Keratinocyte (primary cell): Measurements from ENCODE around the gene SNRNP27. TPM values are rescaled to one million over a fixed set of nuclear protein-coding genes. Genes with fewer than 3 reads are reported as not detected.

ENCODE experiments used
- DNase-seq: peaks from one replicate; pipeline ENCODE4 v3.0.0-alpha.2; 2011; ENCODE audit warnings: low read depth, missing footprints, low spot score
- FAIRE-seq: peaks from 2 replicates; lab custom pipeline; 2011; peaks lifted over from hg19 to GRCh38; lab: Jason Lieb, UNC
- H2AFZ ChIP-seq: 2 replicates; pipeline ENCODE4 v1.6.0; 2012; ENCODE audit warnings: low read length, control low read depth, inconsistent platforms; ENCODE audit not compliant: control insufficient read depth
- H3K27ac ChIP-seq: 2 replicates; pipeline ENCODE4 v1.5.1; 2011; ENCODE audit warnings: low read length; ENCODE audit not compliant: control insufficient read depth, insufficient read depth
- H3K27me3 ChIP-seq: 3 replicates; pipeline ENCODE4 v1.6.0; 2011; ENCODE audit warnings: low read length; ENCODE audit not compliant: control insufficient read depth, insufficient read depth; ENCODE audit errors: extremely low read depth
- H3K36me3 ChIP-seq, 2 experiments: 2 replicates in 1 of 2; 3 replicates in 1 of 2; pipeline ENCODE4 v1.5.1; 2011; ENCODE audit warnings: low read length in 2 of 2, mild to moderate bottlenecking in 1 of 2; ENCODE audit not compliant: control insufficient read depth in 2 of 2, insufficient read depth in 2 of 2; ENCODE audit errors: extremely low read depth in 1 of 2
- H3K4me1 ChIP-seq: 3 replicates; pipeline ENCODE4 v1.5.1; 2011; ENCODE audit warnings: low read length; ENCODE audit not compliant: control insufficient read depth, insufficient read depth; ENCODE audit errors: extremely low read depth
- H3K4me2 ChIP-seq: 3 replicates; pipeline ENCODE4 v1.6.0; 2011; ENCODE audit warnings: low read depth, low read length; ENCODE audit not compliant: control insufficient read depth, insufficient read depth; ENCODE audit errors: extremely low read depth
- H3K4me3 ChIP-seq, 3 experiments: fragments of 200-600 bp in 1 of 3; sonication (generic) in 1 of 3; 2 replicates in 2 of 3; 3 replicates in 1 of 3; pipeline ENCODE4 v1.5.1; 2011 to 2016; ENCODE audit warnings: low read length in 3 of 3, mild to moderate bottlenecking in 3 of 3, control low read depth in 2 of 3, inconsistent platforms in 1 of 3, low read depth in 1 of 3, mixed read lengths in 1 of 3, mixed run types in 1 of 3, moderate library complexity in 1 of 3; ENCODE audit not compliant: control insufficient read depth in 2 of 3, insufficient read depth in 2 of 3; ENCODE audit errors: extremely low read depth in 1 of 3
- H3K79me2 ChIP-seq: 2 replicates; pipeline ENCODE4 v1.6.0; 2012; ENCODE audit warnings: low read length; ENCODE audit not compliant: control insufficient read depth, insufficient read depth
- H3K9ac ChIP-seq: 3 replicates; pipeline ENCODE4 v1.6.0; 2011; ENCODE audit warnings: low read length; ENCODE audit not compliant: control insufficient read depth, insufficient read depth; ENCODE audit errors: extremely low read depth
- H3K9me1 ChIP-seq: 3 replicates; pipeline ENCODE4 v1.6.0; 2011; ENCODE audit warnings: low read length; ENCODE audit not compliant: control insufficient read depth, insufficient read depth; ENCODE audit errors: extremely low read depth
- H3K9me3 ChIP-seq: 2 replicates; pipeline ENCODE4 v1.5.1; 2012; ENCODE audit warnings: low read depth, low read length; ENCODE audit not compliant: control insufficient read depth
- H4K20me1 ChIP-seq: 3 replicates; pipeline ENCODE4 v1.6.0; 2011; ENCODE audit warnings: low read length; ENCODE audit not compliant: control insufficient read depth, insufficient read depth; ENCODE audit errors: extremely low read depth
- CTCF ChIP-seq, 3 experiments: IDR thresholded peaks in 1 of 3; conservative IDR thresholded peaks in 1 of 3; optimal IDR thresholded peaks in 1 of 3; 2 replicates in 2 of 3; 3 replicates in 1 of 3; pipeline versions ENCODE3 to v1.5.1; 2011; ENCODE audit warnings: low read length in 3 of 3, mild to moderate bottlenecking in 3 of 3, moderate library complexity in 2 of 3, control low read depth in 1 of 3, inconsistent platforms in 1 of 3; ENCODE audit not compliant: insufficient read depth in 2 of 3; ENCODE audit errors: extremely low read depth in 1 of 3
- EZH2 ChIP-seq: IDR thresholded peaks from one replicate; pipeline ENCODE4 v1.6.1; 2012; ENCODE audit warnings: inconsistent platforms, mild to moderate bottlenecking, low read length, moderate library complexity
- dilution Hi-C: fragments of 300-500 bp; cut with MboI; formaldehyde crosslinking; loops from one replicate; pipeline ENCODE4 v1.7.0; 2020; ENCODE audit warnings: low sequenced_read_pairs; ENCODE audit not compliant: extremely low pct_ligation_motif_present
- polyA plus RNA-seq, 5 experiments: library from polyadenylated mRNA; depleted of rRNA in 3 of 5; stranded (reverse) in 3 of 5; stranded (forward) in 1 of 5; unstranded in 1 of 5; fragments of >200 nt; gene quantifications; 1 replicate in 1 of 5; 2 replicates in 3 of 5; 3 replicates in 1 of 5; pipeline versions ENCODE4 v1.2.1 to v1.2.3, GENCODE V29; 2011 to 2012; ENCODE audit warnings: missing spikeins in 2 of 5, low read depth in 1 of 5, low replicate concordance in 1 of 5

The SNRNP27 gene
- polyA plus RNA-seq, 1 donor (not counting 4 experiments of a cell fraction or from before 2014, with no cell fraction given) = 41.1 TPM

- dilution Hi-C loops = no loop called here
- no peaks in the 10 kb centered on the region for H3K9me3 ChIP-seq
- no peak overlapping the region for H2AFZ ChIP-seq
- DNase-seq = no peak
- peaks cover 0 to 18% of the 10 kb centered on the region in 2 experiments for H3K36me3 ChIP-seq
- H3K27ac ChIP-seq = no peak overlapping the region
- no peaks in the 10 kb centered on the region for H4K20me1 ChIP-seq
- H3K79me2 ChIP-seq = no peaks in the 10 kb centered on the region
- no peaks in the 10 kb centered on the region for H3K27me3 ChIP-seq
- peaks cover 5% of the 10 kb centered on the region for H3K4me1 ChIP-seq
- TF ChIP-seq EZH2 = no peak
- no peak for TF ChIP-seq CTCF (optimal IDR thresholded peaks at IDR 0.05 in 1 of 3, IDR thresholded peaks at IDR 0.05 in 1 of 3, conservative IDR thresholded peaks at IDR 0.05 in 1 of 3; ENCODE audit: extremely low read depth in 1 of 3, insufficient read depth in 2 of 3, low read length in 3 of 3)
- no peak overlapping the region for H3K4me2 ChIP-seq
- no peak for FAIRE-seq
- H3K4me3 ChIP-seq = no peak overlapping the region
- no peak overlapping the region for H3K9ac ChIP-seq
- H3K9me1 ChIP-seq = no peaks in the 10 kb centered on the region
Observed at GRCh38 chr2:69844560-69844959, 49.2 kb upstream of the SNRNP27 start.

GRCh38 chr2:69846182-69847067 lies 47.3 kb upstream of the SNRNP27 start:
- Histone ChIP-seq H3K9me1 (no peaks in the 10 kb centered on the region), H2AFZ (no peak overlapping the region), H3K4me3 (no peak overlapping the region), H3K36me3 (peaks cover 0 to 28% of the 10 kb centered on the region in 2 experiments), H3K79me2 (no peaks in the 10 kb centered on the region), H3K9ac (no peak overlapping the region), H3K9me3 (no peaks in the 10 kb centered on the region), H3K4me2 (no peak overlapping the region), H3K4me1 (peaks cover 5% of the 10 kb centered on the region), H3K27ac (no peak overlapping the region), H4K20me1 (no peaks in the 10 kb centered on the region), H3K27me3 (no peaks in the 10 kb centered on the region)
- dilution Hi-C loops = no loop called here
- no peak for TF ChIP-seq EZH2
- no peak for TF ChIP-seq CTCF (optimal IDR thresholded peaks at IDR 0.05 in 1 of 3, IDR thresholded peaks at IDR 0.05 in 1 of 3, conservative IDR thresholded peaks at IDR 0.05 in 1 of 3; ENCODE audit: extremely low read depth in 1 of 3, insufficient read depth in 2 of 3, low read length in 3 of 3)
- DNase-seq (no peak), FAIRE-seq (no peak)
